HEK293T (cell line): ENCODE results near the gene RPGR.

Experiments used
- CTCF ChIA-PET: fragments of 350-600 bp; formaldehyde crosslinking; extraction: SDS; loops from one replicate; lab custom pipeline; 2021; ENCODE audit warnings: antibody characterized with exemption, inconsistent platforms; lab: Yijun Ruan, JAX
- POLR2A ChIA-PET: fragments of 350-600 bp; formaldehyde crosslinking; extraction: SDS; loops from one replicate; lab custom pipeline; 2020; ENCODE audit warnings: antibody characterized with exemption, inconsistent platforms; lab: Yijun Ruan, JAX
- DNase-seq: peaks from one replicate; pipeline ENCODE4 v3.0.0; 2012; ENCODE audit warnings: mixed read lengths; ENCODE audit errors: extremely low spot score
- ARNT ChIP-seq: fragments of 450-650 bp; IDR thresholded peaks from 2 replicates; pipeline ENCODE4 v1.6.1; 2017; ENCODE audit warnings: mild to moderate bottlenecking
- BHLHE40 ChIP-seq: fragments of 450-650 bp; IDR thresholded peaks from 2 replicates; pipeline ENCODE4 v1.6.1; 2016; ENCODE audit warnings: mild to moderate bottlenecking, moderate library complexity, borderline replicate concordance
- CTBP1 ChIP-seq: fragments of 450-650 bp; IDR thresholded peaks from 2 replicates; pipeline ENCODE4 v1.6.1; 2016; ENCODE audit warnings: borderline replicate concordance
- ELF4 ChIP-seq: fragments of 450-650 bp; IDR thresholded peaks from 2 replicates; pipeline ENCODE4 v1.6.1; 2017; ENCODE audit warnings: antibody characterized with exemption
- FOXA1 ChIP-seq: fragments of 450-650 bp; IDR thresholded peaks from 2 replicates; pipeline ENCODE4 v1.6.1; 2016; ENCODE audit warnings: mild to moderate bottlenecking
- FOXK2 ChIP-seq: fragments of 450-650 bp; IDR thresholded peaks from 2 replicates; pipeline ENCODE4 v1.6.1; 2016; ENCODE audit warnings: mild to moderate bottlenecking
- FOXM1 ChIP-seq: fragments of 450-650 bp; IDR thresholded peaks from 2 replicates; pipeline ENCODE4 v1.6.1; 2017; ENCODE audit warnings: mild to moderate bottlenecking, borderline replicate concordance
- HDGF ChIP-seq: fragments of 450-650 bp; IDR thresholded peaks from 2 replicates; pipeline ENCODE4 v1.6.1; 2017; ENCODE audit warnings: antibody characterized with exemption, borderline replicate concordance
- L3MBTL2 ChIP-seq: fragments of 450-650 bp; conservative IDR thresholded peaks from 2 replicates; pipeline ENCODE4 v1.6.1; 2016; ENCODE audit warnings: mild to moderate bottlenecking
- LEF1 ChIP-seq: fragments of 450-650 bp; IDR thresholded peaks from 2 replicates; pipeline ENCODE4 v1.6.1; 2017; ENCODE audit warnings: mild to moderate bottlenecking, borderline replicate concordance
- NFRKB ChIP-seq: fragments of 450-650 bp; IDR thresholded peaks from 2 replicates; pipeline ENCODE4 v1.6.1; 2016; ENCODE audit warnings: mild to moderate bottlenecking, moderate library complexity
- SP1 ChIP-seq: fragments of 450-650 bp; IDR thresholded peaks from 2 replicates; pipeline ENCODE4 v1.6.1; 2017
- SUZ12 ChIP-seq: fragments of 450-650 bp; IDR thresholded peaks from 2 replicates; pipeline ENCODE4 v1.6.1; 2016; ENCODE audit warnings: mild to moderate bottlenecking
- TARDBP ChIP-seq: fragments of 450-650 bp; IDR thresholded peaks from 2 replicates; pipeline ENCODE4 v1.6.1; 2016
- ZNF384 ChIP-seq: fragments of 450-650 bp; IDR thresholded peaks from 2 replicates; pipeline ENCODE4 v1.6.1; 2016
- TF ChIP-seq, protein P1 (sequence below): fragments of 450-650 bp; IDR thresholded peaks from 2 replicates; pipeline ENCODE4 v1.6.1; 2016

Gene RPGR

DNA sequence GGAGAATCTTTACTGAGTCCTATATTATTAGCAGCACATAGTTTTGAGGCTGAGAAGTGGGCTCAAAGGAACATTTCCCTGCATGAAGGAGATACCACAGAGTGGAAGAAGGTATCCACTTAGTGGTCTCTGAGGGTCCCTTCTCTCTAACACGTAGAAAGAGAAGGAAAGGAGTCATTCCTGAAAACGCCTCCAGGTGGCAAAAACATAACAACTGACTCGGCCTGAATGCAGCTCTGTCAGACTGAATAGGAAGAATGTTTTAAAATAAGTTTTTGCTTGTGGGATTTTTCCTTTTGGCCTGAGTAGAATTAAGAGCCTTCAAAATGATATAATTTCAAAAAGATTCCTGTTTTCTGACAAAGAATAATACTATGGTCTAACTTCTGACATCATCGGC, 23.3 kb downstream of the RPGR start:
- CTCF ChIA-PET: interaction anchor here (0.5 to 1.4 kb wide), 5 partner anchors 10 to 371 kb away, joined by 3 to 5 read pairs (median 3); partner anchors contain the start of gene RPGR
- peak; percentile 27 for DNase-seq
- TF ChIP-seq ELF4 (no peak), LEF1 (no peak), HDGF (no peak), L3MBTL2 (no peak), CTBP1 (no peak), FOXK2 (no peak), ZNF384 (no peak), TARDBP (no peak), FOXA1 (no peak), ARNT (no peak), SP1 (no peak), FOXM1 (no peak)
- TF ChIP-seq, protein P1, sequence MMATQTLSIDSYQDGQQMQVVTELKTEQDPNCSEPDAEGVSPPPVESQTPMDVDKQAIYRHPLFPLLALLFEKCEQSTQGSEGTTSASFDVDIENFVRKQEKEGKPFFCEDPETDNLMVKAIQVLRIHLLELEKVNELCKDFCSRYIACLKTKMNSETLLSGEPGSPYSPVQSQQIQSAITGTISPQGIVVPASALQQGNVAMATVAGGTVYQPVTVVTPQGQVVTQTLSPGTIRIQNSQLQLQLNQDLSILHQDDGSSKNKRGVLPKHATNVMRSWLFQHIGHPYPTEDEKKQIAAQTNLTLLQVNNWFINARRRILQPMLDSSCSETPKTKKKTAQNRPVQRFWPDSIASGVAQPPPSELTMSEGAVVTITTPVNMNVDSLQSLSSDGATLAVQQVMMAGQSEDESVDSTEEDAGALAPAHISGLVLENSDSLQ: no peak
- POLR2A ChIA-PET: no interaction called here

GRCh38 chrX:38293741-38294140, 33.6 kb downstream of the RPGR start:
- ChIA-PET CTCF (interaction anchor here (1.1 to 1.5 kb wide), 2 partner anchors 10 to 12 kb away, joined by 3 to 5 read pairs; no protein-coding TSS in a partner anchor), POLR2A (no interaction called here)
- TF ChIP-seq LEF1 (no peak), NFRKB (no peak), SP1 (no peak), FOXM1 (no peak), L3MBTL2 (no peak), HDGF (no peak), SUZ12 (no peak), FOXK2 (no peak), ZNF384 (no peak)
- no peak for DNase-seq

DNA sequence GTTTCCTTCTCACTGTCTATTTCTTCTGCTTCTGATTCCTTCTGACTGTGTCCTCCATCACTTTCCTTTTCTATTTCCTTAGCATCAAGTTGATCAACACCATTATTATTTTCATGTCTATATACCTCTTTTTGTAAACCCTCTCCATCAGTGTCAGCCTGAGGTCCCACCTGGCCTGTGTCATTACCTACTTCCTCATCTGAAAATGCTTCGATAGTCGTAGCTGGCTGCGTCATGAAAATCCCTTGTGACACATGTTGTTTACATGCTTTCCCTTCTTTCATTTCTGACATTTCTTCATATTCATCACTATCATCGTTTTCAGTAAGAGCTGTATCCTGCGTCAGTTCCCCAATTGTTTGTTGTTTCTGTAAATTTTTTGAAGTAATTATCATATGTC, 39.6 kb downstream of the RPGR start:
- TF ChIP-seq LEF1: no peak
- TF ChIP-seq ZNF384: no peak
- TF ChIP-seq NFRKB: no peak
- TF ChIP-seq, protein P1: no peak
- no peak for TF ChIP-seq L3MBTL2
- TF ChIP-seq FOXM1: no peak
- TF ChIP-seq CTBP1: no peak
- TF ChIP-seq FOXK2: no peak
- TF ChIP-seq BHLHE40: no peak
- CTCF ChIA-PET: no interaction called here
- POLR2A ChIA-PET: no interaction called here
- no peak for DNase-seq

DNA sequence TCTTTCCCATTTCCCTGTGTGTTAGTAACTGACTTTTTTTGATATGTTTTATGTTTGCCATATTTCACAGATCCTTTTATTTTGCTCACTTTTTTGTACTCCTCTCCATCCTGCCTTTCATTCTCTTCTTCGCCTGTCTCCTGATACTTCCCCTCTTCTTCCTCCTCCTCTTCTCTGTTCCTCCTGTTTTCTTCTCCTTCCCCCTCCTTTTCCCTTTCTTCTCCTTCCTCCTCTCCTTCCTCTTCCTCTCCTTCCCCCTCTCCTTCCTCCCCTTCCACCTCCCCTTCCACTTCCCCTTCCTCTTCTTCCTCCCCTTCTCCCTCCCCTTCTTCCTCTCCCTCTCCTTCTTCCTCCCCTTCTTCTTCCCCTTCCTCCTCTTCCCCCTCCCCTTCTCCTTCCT, 41.7 kb downstream of the RPGR start:
- TF ChIP-seq CTBP1: no peak
- TF ChIP-seq TARDBP: no peak
- no peak for TF ChIP-seq SUZ12
- TF ChIP-seq HDGF: no peak
- no peak for TF ChIP-seq ELF4
- TF ChIP-seq SP1: no peak
- no peak for TF ChIP-seq NFRKB
- no peak for TF ChIP-seq ARNT
- no peak for TF ChIP-seq ZNF384
- TF ChIP-seq FOXK2: no peak
- no peak for TF ChIP-seq FOXM1
- TF ChIP-seq FOXA1: no peak
- TF ChIP-seq LEF1: no peak
- TF ChIP-seq, protein P1: no peak
- no peak for TF ChIP-seq BHLHE40
- TF ChIP-seq L3MBTL2: no peak
- ChIA-PET POLR2A (no interaction called here), CTCF (no interaction called here)
- DNase-seq: no peak

- peak; percentile 16 for DNase-seq
- CTCF ChIA-PET: interaction anchor here (0.6 to 1.9 kb wide), 8 partner anchors 10 to 91 kb away, joined by 3 to 9 read pairs (median 4); no protein-coding TSS in a partner anchor
- POLR2A ChIA-PET: no interaction called here
- TF ChIP-seq ZNF384: no peak
- no peak for TF ChIP-seq FOXM1
- TF ChIP-seq L3MBTL2: no peak
- TF ChIP-seq HDGF: no peak
- no peak for TF ChIP-seq LEF1
- TF ChIP-seq SUZ12: no peak
- no peak for TF ChIP-seq ARNT
- TF ChIP-seq, protein P1: no peak
- TF ChIP-seq BHLHE40: no peak
- TF ChIP-seq TARDBP: no peak
- no peak for TF ChIP-seq CTBP1
These were observed 45.3 kb downstream of the RPGR start for GRCh38 chrX:38282049-38282448.

GRCh38 chrX:38279188-38279587, 48.1 kb downstream of the RPGR start:
- no peak for DNase-seq
- ChIA-PET CTCF (no interaction called here), POLR2A (no interaction called here)
- TF ChIP-seq BHLHE40: no peak
- no peak for TF ChIP-seq CTBP1
- TF ChIP-seq ELF4: no peak
- no peak for TF ChIP-seq FOXK2
- no peak for TF ChIP-seq SUZ12
- TF ChIP-seq ZNF384: no peak
- TF ChIP-seq SP1: no peak
- no peak for TF ChIP-seq NFRKB
- TF ChIP-seq, protein P1: no peak
- no peak for TF ChIP-seq LEF1
- TF ChIP-seq HDGF: no peak
- no peak for TF ChIP-seq L3MBTL2
- no peak for TF ChIP-seq FOXA1
- TF ChIP-seq TARDBP: no peak
- TF ChIP-seq FOXM1: no peak
- TF ChIP-seq ARNT: no peak
